DND-41 (cell line): ENCODE measurements around the gene PDIK1L.

Experiments
- EZH2 ChIP-seq: IDR thresholded peaks from 3 replicates; pipeline ENCODE4 v1.6.1; 2012; ENCODE audit warnings: borderline replicate concordance, low read depth, mild to moderate bottlenecking, moderate library complexity, low read length, inconsistent platforms; ENCODE audit not compliant: severe bottlenecking
- TF ChIP-seq, protein P1 (sequence below): IDR thresholded peaks from 2 replicates; pipeline ENCODE4 v1.5.1; 2012; ENCODE audit warnings: borderline replicate concordance, low read length, moderate library complexity, mild to moderate bottlenecking; ENCODE audit not compliant: poor library complexity, severe bottlenecking; ENCODE audit errors: extremely low read depth

DNA sequence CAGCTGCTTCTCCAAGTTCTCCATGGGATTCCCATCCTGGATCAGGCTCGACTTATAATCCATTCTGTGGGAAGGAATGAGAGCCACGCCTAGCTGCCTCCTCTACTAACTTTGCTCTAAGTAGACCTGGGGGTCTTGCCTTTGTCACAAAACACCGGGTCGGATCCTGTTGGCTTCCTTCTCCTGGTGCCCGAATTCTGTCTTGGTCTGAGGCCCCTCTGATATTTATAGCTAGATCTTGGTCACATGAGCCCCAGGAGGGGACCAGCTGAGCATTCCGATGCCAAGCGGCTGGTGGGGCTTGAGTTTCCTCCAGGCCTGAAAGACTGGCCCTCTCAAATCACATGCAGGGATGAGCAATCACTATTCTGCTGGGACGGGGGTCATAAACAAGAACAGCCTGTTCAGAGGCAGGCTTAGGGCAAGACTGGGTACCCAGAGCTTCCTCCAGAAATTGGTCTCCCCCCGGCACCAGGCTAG, 44.2 kb upstream of the PDIK1L start, which contains the start of gene TRIM63:
- TF ChIP-seq, protein P1, sequence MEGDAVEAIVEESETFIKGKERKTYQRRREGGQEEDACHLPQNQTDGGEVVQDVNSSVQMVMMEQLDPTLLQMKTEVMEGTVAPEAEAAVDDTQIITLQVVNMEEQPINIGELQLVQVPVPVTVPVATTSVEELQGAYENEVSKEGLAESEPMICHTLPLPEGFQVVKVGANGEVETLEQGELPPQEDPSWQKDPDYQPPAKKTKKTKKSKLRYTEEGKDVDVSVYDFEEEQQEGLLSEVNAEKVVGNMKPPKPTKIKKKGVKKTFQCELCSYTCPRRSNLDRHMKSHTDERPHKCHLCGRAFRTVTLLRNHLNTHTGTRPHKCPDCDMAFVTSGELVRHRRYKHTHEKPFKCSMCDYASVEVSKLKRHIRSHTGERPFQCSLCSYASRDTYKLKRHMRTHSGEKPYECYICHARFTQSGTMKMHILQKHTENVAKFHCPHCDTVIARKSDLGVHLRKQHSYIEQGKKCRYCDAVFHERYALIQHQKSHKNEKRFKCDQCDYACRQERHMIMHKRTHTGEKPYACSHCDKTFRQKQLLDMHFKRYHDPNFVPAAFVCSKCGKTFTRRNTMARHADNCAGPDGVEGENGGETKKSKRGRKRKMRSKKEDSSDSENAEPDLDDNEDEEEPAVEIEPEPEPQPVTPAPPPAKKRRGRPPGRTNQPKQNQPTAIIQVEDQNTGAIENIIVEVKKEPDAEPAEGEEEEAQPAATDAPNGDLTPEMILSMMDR: no peak
- no peak for TF ChIP-seq EZH2
